Measurements from ENCODE around the gene SLC26A9. TPM values are rescaled to one million over a fixed set of nuclear protein-coding genes. Genes with fewer than 3 reads are reported as not detected.
"Not testable (repeated sequence)": the region's sequence is repeated elsewhere in the genome, so short reads cannot be mapped to it uniquely, and the experiment has no call there.

The SLC26A9 gene
- total RNA-seq, 1 donor from 2014 or later, result not detected

- no peak for DNase-seq (ENCODE audit: low read depth)
- Histone ChIP-seq H3K4me3 (ENCODE audit: low read depth, low read length) (no peak overlapping the region), H3K27me3 (ENCODE audit: control insufficient read depth, insufficient read depth, low read length) (no peaks in the 10 kb centered on the region), H3K36me3 (ENCODE audit: control insufficient read depth, insufficient read depth, low read length) (no peaks in the 10 kb centered on the region)
- no peak for FAIRE-seq
- TF ChIP-seq CTCF (IDR thresholded peaks at IDR 0.05; ENCODE audit: insufficient read depth, low read length, severe bottlenecking), result no peak
Observed at GRCh38 chr1:205883792-205884191, 59.5 kb downstream of the SLC26A9 start.

- no peaks in the 10 kb centered on the region for H3K27me3 ChIP-seq (ENCODE audit: control insufficient read depth, insufficient read depth, low read length)
- no peak overlapping the region for H3K4me3 ChIP-seq (ENCODE audit: low read depth, low read length)
- no peak for DNase-seq (ENCODE audit: low read depth)
- no peaks in the 10 kb centered on the region for H3K36me3 ChIP-seq (ENCODE audit: control insufficient read depth, insufficient read depth, low read length)
- FAIRE-seq, result no peak
- TF ChIP-seq CTCF (IDR thresholded peaks at IDR 0.05; ENCODE audit: insufficient read depth, low read length, severe bottlenecking), result no peak
Observed at GRCh38 chr1:205880923-205881322, 62.3 kb downstream of the SLC26A9 start.

- Histone ChIP-seq H3K4me3 (ENCODE audit: low read depth, low read length) (no peak overlapping the region), H3K27me3 (ENCODE audit: control insufficient read depth, insufficient read depth, low read length) (no peaks in the 10 kb centered on the region), H3K36me3 (ENCODE audit: control insufficient read depth, insufficient read depth, low read length) (no peaks in the 10 kb centered on the region)
- no peak for TF ChIP-seq CTCF (IDR thresholded peaks at IDR 0.05; ENCODE audit: insufficient read depth, low read length, severe bottlenecking)
- DNase-seq (ENCODE audit: low read depth) (no peak), FAIRE-seq (no peak)
Observed at GRCh38 chr1:205879974-205880373, 63.3 kb downstream of the SLC26A9 start.

GRCh38 chr1:205878026-205878425 lies 65.2 kb downstream of the SLC26A9 start:
- TF ChIP-seq CTCF (IDR thresholded peaks at IDR 0.05; ENCODE audit: insufficient read depth, low read length, severe bottlenecking), result no peak
- H3K27me3 ChIP-seq (ENCODE audit: control insufficient read depth, insufficient read depth, low read length), result no peaks in the 10 kb centered on the region
- no peak overlapping the region for H3K4me3 ChIP-seq (ENCODE audit: low read depth, low read length)
- DNase-seq (ENCODE audit: low read depth) (no peak), FAIRE-seq (no peak)
- no peaks in the 10 kb centered on the region for H3K36me3 ChIP-seq (ENCODE audit: control insufficient read depth, insufficient read depth, low read length)

- DNase-seq (ENCODE audit: low read depth); H3K4me3 ChIP-seq (ENCODE audit: low read depth, low read length); H3K36me3 ChIP-seq (ENCODE audit: control insufficient read depth, insufficient read depth, low read length); FAIRE-seq; H3K27me3 ChIP-seq (ENCODE audit: control insufficient read depth, insufficient read depth, low read length): not testable (repeated sequence)
Observed at GRCh38 chr1:205873148-205873547, 70.1 kb downstream of the SLC26A9 start.

GRCh38 chr1:205870236-205870635 lies 73.0 kb downstream of the SLC26A9 start:
- no peak for FAIRE-seq

More at GRCh38 chr1:205870236-205870635, 73.0 kb downstream of the SLC26A9 start:
- Histone ChIP-seq H3K27me3 (ENCODE audit: control insufficient read depth, insufficient read depth, low read length) (no peaks in the 10 kb centered on the region), H3K36me3 (ENCODE audit: control insufficient read depth, insufficient read depth, low read length) (no peaks in the 10 kb centered on the region), H3K4me3 (ENCODE audit: low read depth, low read length) (no peak overlapping the region)
- DNase-seq (ENCODE audit: low read depth), result no peak
- TF ChIP-seq CTCF (IDR thresholded peaks at IDR 0.05; ENCODE audit: insufficient read depth, low read length, severe bottlenecking), result no peak

Other genes with a start within 250 kb of the SLC26A9 start
- 72.1 and 91.1 TPM in 2 replicates for gene NUCKS1, start 193.3 kb downstream of the SLC26A9 start, total RNA-seq
- gene RAB29, start 168.0 kb downstream of the SLC26A9 start, total RNA-seq, result 14.3 and 18.7 TPM in 2 replicates
- gene SLC41A1, start 130.3 kb downstream of the SLC26A9 start, total RNA-seq, result 6.6 and 8.6 TPM in 2 replicates
- gene PM20D1, start 93.3 kb downstream of the SLC26A9 start, total RNA-seq, result not detected in 2 replicates
- 2.9 and 4.9 TPM in 2 replicates for gene RAB7B, start 59.9 kb upstream of the SLC26A9 start, total RNA-seq
- gene CTSE, start 80.4 kb upstream of the SLC26A9 start, total RNA-seq, result not detected in 2 replicates
- not detected in 2 replicates for gene RHEX, start 109.7 kb upstream of the SLC26A9 start, total RNA-seq
- not detected in 2 replicates for gene AVPR1B, start 173.9 kb upstream of the SLC26A9 start, total RNA-seq

Data from bronchial epithelial cell (primary cell).